SK-N-SH treated with all-trans-retinoic acid at 6 μM for 48 hours (cell line): ENCODE results near the gene GPR32.

Experiments used
- ATAC-seq: fragments of 200-7000 bp; cut with Tn5 transposase; 3 replicates; pipeline ENCODE4 v1.9.1; 2020; ENCODE audit warnings: mild to moderate bottlenecking, moderate library complexity
- ARNTL ChIP-seq: fragments of 450-650 bp; formaldehyde crosslinking; IDR thresholded peaks from 2 replicates; pipeline ENCODE4 v1.5.0; 2020; ENCODE audit warnings: low read depth, mild to moderate bottlenecking, moderate library complexity, borderline replicate concordance
- BACH2 ChIP-seq: fragments of 250-450 bp; sonication (Bioruptor Pico); IDR thresholded peaks from 2 replicates; pipeline ENCODE4 v1.9.0; 2021; ENCODE audit warnings: mild to moderate bottlenecking, borderline replicate concordance
- CREB5 ChIP-seq: fragments of 250-450 bp; sonication (Bioruptor Pico); IDR thresholded peaks from 2 replicates; pipeline ENCODE4 v1.5.1; 2020; ENCODE audit warnings: low read depth, mild to moderate bottlenecking, moderate library complexity
- CSDC2 ChIP-seq: fragments of 250-450 bp; sonication (Bioruptor Pico); IDR thresholded peaks from 2 replicates; pipeline ENCODE4 v1.5.0; 2020; ENCODE audit warnings: mild to moderate bottlenecking, moderate library complexity
- ESRRG ChIP-seq: fragments of 250-450 bp; sonication (Bioruptor Pico); IDR thresholded peaks from 2 replicates; pipeline ENCODE4 v1.6.1; 2021; ENCODE audit warnings: mild to moderate bottlenecking
- GLIS3 ChIP-seq: fragments of 250-450 bp; sonication (Bioruptor Pico); IDR thresholded peaks from 2 replicates; pipeline ENCODE4 v1.5.0; 2020; ENCODE audit warnings: mild to moderate bottlenecking, moderate library complexity
- ISL1 ChIP-seq: fragments of 250-450 bp; sonication (Bioruptor Pico); IDR thresholded peaks from 2 replicates; pipeline ENCODE4 v2.1.2; 2022; ENCODE audit warnings: mild to moderate bottlenecking, moderate library complexity
- OSR1 ChIP-seq: fragments of 250-450 bp; sonication (Bioruptor Pico); IDR thresholded peaks from 2 replicates; pipeline ENCODE4 v1.8.0; 2022; ENCODE audit warnings: moderate library complexity, mild to moderate bottlenecking, inconsistent platforms
- PATZ1 ChIP-seq: fragments of 250-450 bp; sonication (Bioruptor Pico); IDR thresholded peaks from 2 replicates; pipeline ENCODE4 v1.8.0; 2020; ENCODE audit warnings: mild to moderate bottlenecking, moderate library complexity, borderline replicate concordance
- POU6F1 ChIP-seq: fragments of 250-450 bp; sonication (Bioruptor Pico); IDR thresholded peaks from 2 replicates; pipeline ENCODE4 v1.8.0; 2021; ENCODE audit warnings: low read depth, mild to moderate bottlenecking, moderate library complexity, borderline replicate concordance
- PPARA ChIP-seq: fragments of 250-450 bp; sonication (Bioruptor Pico); IDR thresholded peaks from 2 replicates; pipeline ENCODE4 v1.5.0; 2020; ENCODE audit warnings: mild to moderate bottlenecking, borderline replicate concordance
- RARB ChIP-seq: fragments of 250-450 bp; sonication (Bioruptor Pico); IDR thresholded peaks from 2 replicates; pipeline ENCODE4 v1.8.0; 2021; ENCODE audit warnings: mild to moderate bottlenecking, moderate library complexity
- SNAI2 ChIP-seq: fragments of 250-450 bp; sonication (Bioruptor Pico); IDR thresholded peaks from 2 replicates; pipeline ENCODE4 v1.5.0; 2020; ENCODE audit warnings: mild to moderate bottlenecking, moderate library complexity
- TCF4 ChIP-seq: fragments of 250-450 bp; sonication (Bioruptor Pico); IDR thresholded peaks from 2 replicates; pipeline ENCODE4 v1.8.0; 2021; ENCODE audit warnings: mild to moderate bottlenecking, moderate library complexity, borderline replicate concordance
- TOX ChIP-seq: fragments of 250-450 bp; sonication (Bioruptor Pico); IDR thresholded peaks from 2 replicates; pipeline ENCODE4 v1.8.0; 2021; ENCODE audit warnings: mild to moderate bottlenecking, moderate library complexity, borderline replicate concordance
- TSHZ2 ChIP-seq: fragments of 250-450 bp; sonication (Bioruptor Pico); IDR thresholded peaks from 2 replicates; pipeline ENCODE4 v1.5.0; 2020; ENCODE audit warnings: mild to moderate bottlenecking, moderate library complexity
- ZC3H10 ChIP-seq: fragments of 250-450 bp; sonication (Bioruptor Pico); IDR thresholded peaks from 2 replicates; pipeline ENCODE4 v1.5.1; 2021; ENCODE audit warnings: mild to moderate bottlenecking, moderate library complexity
- ZFP3 ChIP-seq: fragments of 250-450 bp; sonication (Bioruptor Pico); IDR thresholded peaks from 2 replicates; pipeline ENCODE4 v1.5.0; 2020; ENCODE audit warnings: mild to moderate bottlenecking, moderate library complexity
- ZFP30 ChIP-seq: fragments of 450-650 bp; formaldehyde crosslinking; IDR thresholded peaks from 2 replicates; pipeline ENCODE4 v1.5.0; 2022; ENCODE audit warnings: mild to moderate bottlenecking, moderate library complexity
- ZNF565 ChIP-seq: fragments of 450-650 bp; formaldehyde crosslinking; conservative IDR thresholded peaks from 2 replicates; pipeline ENCODE4 v1.5.0; 2020; ENCODE audit warnings: low read depth, mild to moderate bottlenecking, moderate library complexity
- ZNF70 ChIP-seq: fragments of 450-650 bp; formaldehyde crosslinking; IDR thresholded peaks from 2 replicates; pipeline ENCODE4 v1.5.0; 2020; ENCODE audit warnings: mild to moderate bottlenecking, moderate library complexity
- ZNF8 ChIP-seq: fragments of 450-650 bp; formaldehyde crosslinking; IDR thresholded peaks from 2 replicates; pipeline ENCODE4 v1.5.0; 2020; ENCODE audit warnings: mild to moderate bottlenecking, moderate library complexity

The GPR32 gene

GRCh38 chr19:50814883-50815282 lies 44.6 kb downstream of the GPR32 start (continued):
- no peak for TF ChIP-seq ZFP3 (CRISPR knock-in tag)
- no peak for TF ChIP-seq ZNF8 (CRISPR knock-in tag)
- TF ChIP-seq CREB5 (CRISPR knock-in tag), result no peak
- TF ChIP-seq SNAI2 (CRISPR knock-in tag), result no peak

- TF ChIP-seq ZFP30, result no peak
- TF ChIP-seq ZFP3 (CRISPR knock-in tag), result no peak
- no peak for TF ChIP-seq ESRRG (CRISPR knock-in tag)
- TF ChIP-seq CSDC2 (CRISPR knock-in tag), result no peak
- no peak for TF ChIP-seq ZNF70 (CRISPR knock-in tag)
- no peak for TF ChIP-seq POU6F1 (CRISPR knock-in tag)
- no peak for TF ChIP-seq ZNF565 (CRISPR knock-in tag)
- TF ChIP-seq GLIS3 (CRISPR knock-in tag), result no peak
- no peak for TF ChIP-seq BACH2
- TF ChIP-seq TCF4 (CRISPR knock-in tag), result no peak
- TF ChIP-seq ZNF8 (CRISPR knock-in tag), result no peak
- no peak for TF ChIP-seq OSR1 (CRISPR knock-in tag)
- ATAC-seq, result no peak
These were observed 45.2 kb downstream of the GPR32 start for GRCh38 chr19:50815439-50815838.

GRCh38 chr19:50817941-50818858 lies 47.9 kb downstream of the GPR32 start:
- peak; percentile 89 for ATAC-seq
- TF ChIP-seq ARNTL (CRISPR knock-in tag) (no peak), TCF4 (CRISPR knock-in tag) (no peak), POU6F1 (CRISPR knock-in tag) (no peak), PATZ1 (CRISPR knock-in tag) (no peak), BACH2 (no peak), SNAI2 (CRISPR knock-in tag) (no peak), ZFP30 (no peak), CSDC2 (CRISPR knock-in tag) (no peak), ZFP3 (CRISPR knock-in tag) (no peak), ZNF70 (CRISPR knock-in tag) (no peak), CREB5 (CRISPR knock-in tag) (no peak), TSHZ2 (CRISPR knock-in tag) (no peak), ZNF565 (CRISPR knock-in tag) (no peak), ESRRG (CRISPR knock-in tag) (no peak), ZC3H10 (CRISPR knock-in tag) (no peak), RARB (no peak), TOX (CRISPR knock-in tag) (no peak), ZNF8 (CRISPR knock-in tag) (no peak), PPARA (CRISPR knock-in tag) (no peak), ISL1 (no peak)
